Sigmoid colon (tissue), 7 donors: ENCODE results near the gene MSGN1. TPM values are rescaled to one million over a fixed set of nuclear protein-coding genes. Genes with fewer than 3 reads are reported as not detected.

Experiments used
- DNase-seq: peaks from one replicate; pipeline ENCODE4 v3.0.0-alpha.2; 2019
- H3K27ac ChIP-seq, 4 donors: fragments of 200-600 bp; sonication (generic); one replicate each; pipeline ENCODE4 v1.5.1; 2016 to 2019; ENCODE audit warnings: mild to moderate bottlenecking in 1 of 4
- H3K27me3 ChIP-seq, 3 donors: fragments of 200-600 bp; sonication (generic); one replicate each; pipeline ENCODE4 v1.5.1; 2019; ENCODE audit warnings: mild to moderate bottlenecking in 1 of 3
- H3K36me3 ChIP-seq, 4 donors: fragments of 200-600 bp; sonication (generic); one replicate each; pipeline ENCODE4 v1.5.1; 2016 to 2019
- H3K4me1 ChIP-seq, 4 donors: fragments of 200-600 bp; sonication (generic); one replicate each; pipeline ENCODE4 v1.5.1; 2017 to 2019
- H3K4me3 ChIP-seq, 4 donors: fragments of 200-600 bp; sonication (generic); one replicate each; pipeline ENCODE4 v1.5.1; 2017 to 2019; ENCODE audit warnings: mild to moderate bottlenecking in 2 of 4, moderate library complexity in 1 of 4
- H3K9me3 ChIP-seq, 4 donors: fragments of 200-600 bp in 3 of 4; sonication (generic) in 3 of 4; one replicate each; pipeline versions ENCODE4 v1.5.1 to v1.6.1; 2013 to 2019
- EP300 ChIP-seq, 4 donors: sonication (generic); formaldehyde crosslinking; IDR thresholded peaks; one replicate each; pipeline ENCODE4 v1.6.1; 2017; ENCODE audit warnings: antibody characterized with exemption in 4 of 4
- POLR2A ChIP-seq, 2 donors: fragments of 450-650 bp; IDR thresholded peaks; one replicate each; pipeline ENCODE4 v1.6.1; 2016; ENCODE audit warnings: antibody characterized with exemption in 2 of 2, mild to moderate bottlenecking in 2 of 2, moderate library complexity in 2 of 2
- POLR2AphosphoS5 ChIP-seq, 4 donors: sonication (generic); formaldehyde crosslinking; IDR thresholded peaks; one replicate each; pipeline ENCODE4 v1.6.1; 2017; ENCODE audit warnings: antibody characterized with exemption in 4 of 4
- WGBS, 2 donors: extraction: QIAGEN DNeasy Blood & Tissue Kit; methylation state at CpG; one replicate each; pipeline ENCODE4 v1.1.7; 2013; 5-methylcytosine and 5-hydroxymethylcytosine counted together
- intact Hi-C: fragments of 100-400 bp; cut with DNase I; formaldehyde crosslinking; loops from one replicate; pipeline ENCODE4 v1.15.1; 2023
- polyA plus RNA-seq, 3 donors: library from polyadenylated mRNA; stranded (reverse); fragments of 200-250 nt; gene quantifications; one replicate each; pipeline ENCODE4 v1.2.3, GENCODE V29; 2013
- total RNA-seq, 4 donors: library from RNA; depleted of rRNA; stranded (reverse); fragments of >200 nt; gene quantifications; one replicate each; pipeline ENCODE4 v1.1.0, GENCODE V29; 2016
- TF ChIP-seq, protein P1 (sequence below), 4 experiments: fragments of 450-650 bp in 3 of 4; fragments of 200-600 bp in 1 of 4; IDR thresholded peaks; one replicate each; pipeline ENCODE4 v1.5.1; 2016 to 2019; ENCODE audit warnings: antibody characterized with exemption in 4 of 4, mild to moderate bottlenecking in 3 of 4, moderate library complexity in 2 of 4
- donor health status: healthy with polysubstance abuse.
- donor health status: Bipolar disorder and iron deficiency.
- donor health status: healthy.

The MSGN1 gene
- total and polyA plus RNA-seq, 7 donors, result 0.41 TPM; not detected in 6

DNA sequence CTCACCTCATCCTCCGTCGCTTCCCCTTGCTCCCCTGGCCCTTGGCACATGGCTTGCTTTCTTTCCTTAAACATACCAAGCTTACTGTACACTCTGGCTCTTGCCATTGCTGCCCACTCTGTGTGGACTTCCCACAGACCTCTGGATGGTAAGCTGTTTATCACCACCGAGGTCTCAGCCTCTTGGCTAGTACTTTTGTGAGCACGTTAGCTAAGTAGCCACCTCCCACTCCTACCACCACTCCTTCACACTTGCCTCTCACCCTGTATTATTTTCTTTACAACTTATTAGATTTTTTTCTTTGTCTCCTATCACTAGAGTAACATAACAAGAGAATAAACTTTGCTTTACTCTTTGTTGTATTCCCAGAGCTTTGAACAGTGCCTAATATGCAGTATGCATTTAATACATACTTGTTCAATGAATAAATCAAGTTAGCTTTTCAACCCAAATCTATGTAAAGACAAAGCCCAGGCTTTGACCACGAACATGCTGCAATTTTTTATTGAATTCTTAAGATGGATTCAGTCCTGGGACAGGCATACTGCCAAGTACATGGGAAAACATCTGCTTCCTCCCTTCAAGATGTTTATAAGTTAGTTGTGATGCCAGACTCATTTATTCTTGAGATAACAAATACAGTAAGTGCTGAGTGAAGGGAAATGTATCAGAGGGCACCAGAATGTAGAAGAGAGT lies 25.0 kb upstream of the MSGN1 start:
- Histone ChIP-seq H3K4me3 (no peak overlapping the region), H3K27ac (no peak overlapping the region), H3K27me3 (no peaks in the 10 kb centered on the region), H3K4me1 (peaks cover 0 to 4% (median 2%) of the 10 kb centered on the region in 4 donors), H3K9me3 (no peaks in the 10 kb centered on the region), H3K36me3 (no peaks in the 10 kb centered on the region)
- no peak for DNase-seq
- WGBS, 2 donors, result 54 to 68% methylated on average over 5 of the region's 5 CpGs
- intact Hi-C loops, result no loop called here
- TF ChIP-seq EP300 (IDR thresholded peaks at IDR 0.05) (no peak), POLR2AphosphoS5 (IDR thresholded peaks at IDR 0.05) (peak in 1 of 4 donors; percentile 10)

DNA sequence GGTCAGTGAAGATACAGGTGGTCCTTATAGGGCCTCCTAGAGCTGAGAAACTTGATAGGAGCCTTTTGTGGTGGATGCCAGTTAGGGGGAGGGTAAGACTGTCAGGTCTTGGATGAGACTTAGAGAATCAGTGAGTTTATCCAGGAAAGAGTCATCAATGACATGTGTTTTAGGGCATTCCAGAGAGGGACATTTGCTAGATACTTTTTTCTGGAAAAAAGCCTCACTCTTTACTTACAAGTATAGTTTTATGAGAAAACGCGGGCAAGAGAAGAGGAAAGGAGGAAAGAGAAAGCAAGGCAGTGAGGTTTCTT lies 24.5 kb upstream of the MSGN1 start:
- H3K4me1 ChIP-seq, result peaks cover 0 to 4% (median 2%) of the 10 kb centered on the region in 4 donors
- H3K27me3 ChIP-seq, result no peaks in the 10 kb centered on the region
- no peak overlapping the region for H3K4me3 ChIP-seq
- no peaks in the 10 kb centered on the region for H3K9me3 ChIP-seq
- intact Hi-C loops, result no loop called here
- TF ChIP-seq POLR2AphosphoS5 (IDR thresholded peaks at IDR 0.05), result no peak
- TF ChIP-seq POLR2A (IDR thresholded peaks at IDR 0.05), result no peak
- TF ChIP-seq, protein P1, sequence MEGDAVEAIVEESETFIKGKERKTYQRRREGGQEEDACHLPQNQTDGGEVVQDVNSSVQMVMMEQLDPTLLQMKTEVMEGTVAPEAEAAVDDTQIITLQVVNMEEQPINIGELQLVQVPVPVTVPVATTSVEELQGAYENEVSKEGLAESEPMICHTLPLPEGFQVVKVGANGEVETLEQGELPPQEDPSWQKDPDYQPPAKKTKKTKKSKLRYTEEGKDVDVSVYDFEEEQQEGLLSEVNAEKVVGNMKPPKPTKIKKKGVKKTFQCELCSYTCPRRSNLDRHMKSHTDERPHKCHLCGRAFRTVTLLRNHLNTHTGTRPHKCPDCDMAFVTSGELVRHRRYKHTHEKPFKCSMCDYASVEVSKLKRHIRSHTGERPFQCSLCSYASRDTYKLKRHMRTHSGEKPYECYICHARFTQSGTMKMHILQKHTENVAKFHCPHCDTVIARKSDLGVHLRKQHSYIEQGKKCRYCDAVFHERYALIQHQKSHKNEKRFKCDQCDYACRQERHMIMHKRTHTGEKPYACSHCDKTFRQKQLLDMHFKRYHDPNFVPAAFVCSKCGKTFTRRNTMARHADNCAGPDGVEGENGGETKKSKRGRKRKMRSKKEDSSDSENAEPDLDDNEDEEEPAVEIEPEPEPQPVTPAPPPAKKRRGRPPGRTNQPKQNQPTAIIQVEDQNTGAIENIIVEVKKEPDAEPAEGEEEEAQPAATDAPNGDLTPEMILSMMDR (IDR thresholded peaks at IDR 0.05), result no peak
- no peak for TF ChIP-seq EP300 (IDR thresholded peaks at IDR 0.05)
- DNase-seq, result no peak
- no peak overlapping the region for H3K27ac ChIP-seq
- no peaks in the 10 kb centered on the region for H3K36me3 ChIP-seq
- 77 to 81% methylated on average over 2 of the region's 2 CpGs for WGBS, 2 donors

DNA sequence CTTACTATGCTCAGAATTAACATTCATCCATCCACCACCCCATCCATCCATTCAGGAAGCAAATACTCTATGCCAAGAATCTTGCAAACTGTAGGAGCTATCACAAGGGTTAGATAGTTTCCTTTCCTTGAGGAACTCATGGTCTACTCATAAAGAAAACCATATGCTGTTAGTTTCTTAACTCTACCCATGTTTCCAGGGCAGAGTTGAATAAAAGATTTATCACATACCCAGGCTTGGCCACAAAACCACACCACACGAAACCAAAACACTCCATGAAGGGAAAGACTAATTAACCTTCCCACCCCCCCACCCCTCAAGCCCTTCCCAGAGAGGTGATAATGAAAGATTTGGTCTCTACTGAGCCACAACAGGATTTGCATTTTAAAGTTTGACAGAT lies 23.7 kb upstream of the MSGN1 start:
- no peak for DNase-seq
- no peak overlapping the region for H3K4me3 ChIP-seq
- H3K27ac ChIP-seq, result no peak overlapping the region
- no peaks in the 10 kb centered on the region for H3K27me3 ChIP-seq
- WGBS, 2 donors, result 27 to 53% methylated on average over 1 of the region's 1 CpG
- no peaks in the 10 kb centered on the region for H3K36me3 ChIP-seq
- no peaks in the 10 kb centered on the region for H3K9me3 ChIP-seq
- intact Hi-C loops, result no loop called here
- peaks cover 0 to 4% (median 2%) of the 10 kb centered on the region in 4 donors for H3K4me1 ChIP-seq
- TF ChIP-seq POLR2AphosphoS5 (IDR thresholded peaks at IDR 0.05), result no peak
- TF ChIP-seq EP300 (IDR thresholded peaks at IDR 0.05), result no peak
- no peak for TF ChIP-seq POLR2A (IDR thresholded peaks at IDR 0.05)
- TF ChIP-seq, protein P1 (IDR thresholded peaks at IDR 0.05), result no peak

DNA sequence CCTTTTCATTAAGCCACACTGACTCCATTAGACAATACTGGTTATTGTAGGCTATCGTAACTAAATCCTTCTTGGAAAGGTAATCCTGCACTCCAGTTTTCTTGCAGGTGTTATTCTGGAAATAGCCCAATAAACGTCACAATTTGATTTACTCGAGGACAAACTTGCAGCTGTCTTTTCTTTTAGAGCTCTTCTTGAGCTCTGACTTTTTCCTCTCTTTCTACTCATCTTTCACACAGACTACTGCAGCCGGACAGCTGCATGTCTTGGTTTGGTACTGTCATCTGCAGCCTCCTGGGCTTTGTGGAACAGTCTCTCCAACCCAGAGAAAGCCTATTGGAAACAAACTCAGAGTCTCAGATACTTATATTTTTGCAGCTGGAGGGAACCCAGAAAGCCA lies 23.0 kb upstream of the MSGN1 start:
- no peaks in the 10 kb centered on the region for H3K27me3 ChIP-seq
- no peak overlapping the region for H3K27ac ChIP-seq
- peaks cover 0 to 4% (median 2%) of the 10 kb centered on the region in 4 donors for H3K4me1 ChIP-seq
- no peak for TF ChIP-seq POLR2A (IDR thresholded peaks at IDR 0.05)
- no peak for TF ChIP-seq EP300 (IDR thresholded peaks at IDR 0.05)
- TF ChIP-seq, protein P1 (IDR thresholded peaks at IDR 0.05), result no peak
- no peak for TF ChIP-seq POLR2AphosphoS5 (IDR thresholded peaks at IDR 0.05)
- no peaks in the 10 kb centered on the region for H3K36me3 ChIP-seq
- no peak for DNase-seq
- no peaks in the 10 kb centered on the region for H3K9me3 ChIP-seq
- WGBS, 2 donors, result 16 to 51% methylated on average over 4 of the region's 4 CpGs
- intact Hi-C loops, result no loop called here
- no peak overlapping the region for H3K4me3 ChIP-seq

DNA sequence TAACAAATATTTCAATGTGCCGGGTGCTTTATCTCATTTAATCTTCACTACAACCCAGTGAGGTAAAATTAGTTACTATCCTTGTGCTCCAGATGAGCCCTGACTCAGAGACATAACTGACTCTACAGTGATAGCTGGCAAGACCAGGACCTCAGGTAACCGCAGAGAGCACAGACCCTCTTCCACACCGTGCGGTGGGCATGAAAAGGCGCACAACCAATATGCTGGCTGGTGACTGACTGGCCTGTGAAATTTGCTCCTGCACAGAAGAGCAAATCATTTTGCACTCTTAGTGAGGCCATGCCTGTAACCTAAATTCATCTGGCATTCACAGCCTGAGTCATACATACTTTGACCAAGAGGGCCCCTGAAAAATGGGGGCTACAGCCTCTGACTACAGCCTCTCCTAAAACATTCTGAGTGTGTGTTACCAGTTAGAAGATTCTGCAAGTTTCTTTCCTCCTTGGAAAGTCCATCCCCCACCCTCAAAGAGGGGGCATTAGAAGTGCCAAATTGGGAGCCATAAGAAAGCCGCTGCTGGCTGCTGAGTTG lies 22.4 kb upstream of the MSGN1 start:
- no peak overlapping the region for H3K27ac ChIP-seq
- intact Hi-C loops, result no loop called here
- H3K27me3 ChIP-seq, result no peaks in the 10 kb centered on the region
- no peaks in the 10 kb centered on the region for H3K9me3 ChIP-seq
- no peak for DNase-seq
- no peak for TF ChIP-seq POLR2AphosphoS5 (IDR thresholded peaks at IDR 0.05)
- TF ChIP-seq, protein P1 (IDR thresholded peaks at IDR 0.05), result no peak
- no peak for TF ChIP-seq POLR2A (IDR thresholded peaks at IDR 0.05)
- no peak for TF ChIP-seq EP300 (IDR thresholded peaks at IDR 0.05)
- 81 to 90% methylated on average over 6 of the region's 6 CpGs for WGBS, 2 donors
- H3K4me1 ChIP-seq, result peaks cover 0 to 4% (median 2%) of the 10 kb centered on the region in 4 donors
- H3K36me3 ChIP-seq, result no peaks in the 10 kb centered on the region
- no peak overlapping the region for H3K4me3 ChIP-seq
